H1 (cell line): ENCODE measurements around the gene GRIK2. TPM values are rescaled to one million over a fixed set of nuclear protein-coding genes. Genes with fewer than 3 reads are reported as not detected.

ENCODE experiments used
- CTCF ChIA-PET: fragments of 300-600 bp; sonication (Branson Sonifier 250); formaldehyde crosslinking; loops from one replicate; lab custom pipeline; 2021; ENCODE audit not compliant: partially characterized antibody; lab: Charles Lee
- POLR2A ChIA-PET: fragments of 300-600 bp; sonication (Branson Sonifier 250); formaldehyde crosslinking; loops from one replicate; lab custom pipeline; 2021; ENCODE audit warnings: inconsistent platforms; ENCODE audit not compliant: partially characterized antibody; lab: Charles Lee
- DNase-seq, 2 experiments: peaks; one replicate each; pipeline versions ENCODE4 v3.0.0 to v3.0.0-alpha.2; 2010 to 2022; ENCODE audit warnings: low spot score in 2 of 2, low read depth in 1 of 2, mixed read lengths in 1 of 2
- FAIRE-seq: peaks from 2 replicates; lab custom pipeline; 2011; peaks lifted over from hg19 to GRCh38; lab: Jason Lieb, UNC
- H2AFZ ChIP-seq: 2 replicates; pipeline ENCODE4 v1.8.1; 2012; ENCODE audit warnings: low read length, inconsistent platforms
- H2AK5ac ChIP-seq: 2 replicates; pipeline ENCODE4 v1.6.1; 2013; ENCODE audit warnings: low read depth, low read length
- H2BK120ac ChIP-seq: replicated peaks from 2 replicates; pipeline ENCODE3; 2013; ENCODE audit warnings: low read depth, low read length, inconsistent platforms
- H2BK12ac ChIP-seq: 2 replicates; pipeline ENCODE4 v1.6.1; 2013; ENCODE audit warnings: low read depth, low read length
- H2BK15ac ChIP-seq: 2 replicates; pipeline ENCODE4 v1.6.1; 2013; ENCODE audit warnings: low read length
- H2BK20ac ChIP-seq: 2 replicates; pipeline ENCODE4 v1.6.1; 2013; ENCODE audit warnings: low read length
- H2BK5ac ChIP-seq: 2 replicates; pipeline ENCODE4 v1.6.1; 2013; ENCODE audit warnings: low read depth, low read length
- H3K14ac ChIP-seq: 2 replicates; pipeline ENCODE4 v1.6.1; 2013; ENCODE audit warnings: inconsistent platforms; ENCODE audit not compliant: insufficient read length
- H3K18ac ChIP-seq: 2 replicates; pipeline ENCODE4 v1.6.1; 2013; ENCODE audit warnings: low read length; ENCODE audit errors: extremely low read depth
- H3K23ac ChIP-seq: 2 replicates; pipeline ENCODE4 v1.6.1; 2013; ENCODE audit warnings: inconsistent platforms; ENCODE audit not compliant: insufficient read length
- H3K23me2 ChIP-seq: 2 replicates; pipeline ENCODE4 v1.6.1; 2013; ENCODE audit warnings: low read depth, low read length
- H3K27ac ChIP-seq: 2 replicates; pipeline ENCODE4 v1.6.1; 2011; ENCODE audit warnings: low read depth, low read length, inconsistent platforms
- H3K27me3 ChIP-seq, 4 experiments: replicated peaks in 1 of 4; 1 replicate in 1 of 4; 2 replicates in 3 of 4; pipeline versions ENCODE4 v1.6.1 to v1.8.1; 2011 to 2013; ENCODE audit warnings: low read length in 3 of 4, mild to moderate bottlenecking in 3 of 4, inconsistent platforms in 2 of 4, mixed read lengths in 2 of 4, moderate library complexity in 1 of 4; ENCODE audit not compliant: control insufficient read depth in 3 of 4, insufficient read depth in 3 of 4; ENCODE audit errors: extremely low read depth in 1 of 4
- H3K36me3 ChIP-seq, 4 experiments: 2 replicates each; pipeline versions ENCODE4 v1.6.1 to v1.8.1; 2011 to 2013; ENCODE audit warnings: mild to moderate bottlenecking in 4 of 4, low read length in 3 of 4, moderate library complexity in 2 of 4, control low read depth in 1 of 4, inconsistent platforms in 1 of 4; ENCODE audit not compliant: insufficient read depth in 4 of 4, control insufficient read depth in 2 of 4
- H3K4ac ChIP-seq: replicated peaks from 2 replicates; pipeline ENCODE3; 2013; ENCODE audit warnings: low read length, low read depth, mixed read lengths, inconsistent platforms; ENCODE audit not compliant: insufficient read length
- H3K4me1 ChIP-seq, 4 experiments: replicated peaks in 1 of 4; 1 replicate in 1 of 4; 2 replicates in 3 of 4; pipeline versions ENCODE4 v1.6.1 to v1.8.1; 2011 to 2013; ENCODE audit warnings: low read length in 3 of 4, inconsistent platforms in 2 of 4, mixed read lengths in 1 of 4; ENCODE audit not compliant: insufficient read depth in 4 of 4, control insufficient read depth in 3 of 4
- H3K4me2 ChIP-seq, 2 experiments: 2 replicates each; pipeline versions ENCODE4 v1.6.1 to v1.8.1; 2011 to 2013; ENCODE audit warnings: low read depth in 2 of 2, low read length in 2 of 2, control low read depth in 1 of 2, inconsistent platforms in 1 of 2, mild to moderate bottlenecking in 1 of 2; ENCODE audit not compliant: insufficient read depth in 1 of 2
- H3K4me3 ChIP-seq, 4 experiments: fragments of 200-600, 300-600 bp in 1 of 4; sonication (generic), shearing (Covaris generic), sonication (Bioruptor Twin) in 1 of 4; 2 replicates each; pipeline versions ENCODE4 v1.5.1 to v1.8.1; 2011 to 2016; ENCODE audit warnings: low read length in 4 of 4, low read depth in 3 of 4, control low read depth in 2 of 4, inconsistent platforms in 2 of 4, mild to moderate bottlenecking in 2 of 4, mixed read lengths in 1 of 4, moderate library complexity in 1 of 4; ENCODE audit not compliant: insufficient read depth in 2 of 4; ENCODE audit errors: extremely low read depth in 1 of 4
- H3K56ac ChIP-seq: replicated peaks from 2 replicates; pipeline ENCODE3; 2013; ENCODE audit warnings: low read depth, mild to moderate bottlenecking, mixed read lengths, low read length, inconsistent platforms; ENCODE audit not compliant: insufficient read length
- H3K79me1 ChIP-seq: 2 replicates; pipeline ENCODE4 v1.6.1; 2013; ENCODE audit warnings: low read depth, low read length, control low read depth
- H3K79me2 ChIP-seq, 2 experiments: 2 replicates each; pipeline versions ENCODE4 v1.6.1 to v1.8.1; 2012 to 2013; ENCODE audit warnings: low read length in 2 of 2, mild to moderate bottlenecking in 2 of 2, inconsistent platforms in 1 of 2; ENCODE audit not compliant: insufficient read depth in 2 of 2, control insufficient read depth in 1 of 2
- H3K9ac ChIP-seq, 4 experiments: replicated peaks in 1 of 4; 1 replicate in 1 of 4; 2 replicates in 3 of 4; pipeline versions ENCODE4 v1.6.1 to v1.8.1; 2011 to 2013; ENCODE audit warnings: low read depth in 3 of 4, low read length in 3 of 4, control low read depth in 2 of 4, mild to moderate bottlenecking in 2 of 4, moderate library complexity in 2 of 4, inconsistent platforms in 1 of 4; ENCODE audit errors: extremely low read depth in 1 of 4
- H3K9me3 ChIP-seq, 2 experiments: 2 replicates each; pipeline versions ENCODE4 v1.6.1 to v1.8.1; 2012 to 2013; ENCODE audit warnings: mild to moderate bottlenecking in 2 of 2, moderate library complexity in 2 of 2, control low read depth in 1 of 2, inconsistent platforms in 1 of 2, low read depth in 1 of 2, low read length in 1 of 2, mixed read lengths in 1 of 2; ENCODE audit not compliant: insufficient read depth in 2 of 2
- H4K20me1 ChIP-seq, 2 experiments: replicated peaks in 1 of 2; 2 replicates each; pipeline versions ENCODE3 to v1.8.1; 2011 to 2013; ENCODE audit warnings: inconsistent platforms in 2 of 2, low read length in 2 of 2, mild to moderate bottlenecking in 1 of 2; ENCODE audit not compliant: insufficient read depth in 2 of 2, control insufficient read depth in 1 of 2
- H4K5ac ChIP-seq: 2 replicates; pipeline ENCODE4 v1.6.1; 2013; ENCODE audit warnings: low read length, low read depth, mixed read lengths, inconsistent platforms; ENCODE audit not compliant: insufficient read length
- H4K8ac ChIP-seq: 2 replicates; pipeline ENCODE4 v1.8.0; 2013; ENCODE audit warnings: mild to moderate bottlenecking, moderate library complexity, low read length, inconsistent platforms; ENCODE audit not compliant: insufficient read depth; ENCODE audit errors: extremely low read depth
- H4K91ac ChIP-seq: replicated peaks from 2 replicates; pipeline ENCODE3; 2013; ENCODE audit warnings: low read length, mixed read lengths, inconsistent platforms; ENCODE audit not compliant: insufficient read length
- CTCF ChIP-seq, 3 experiments: IDR thresholded peaks; 1 replicate in 2 of 3; 2 replicates in 1 of 3; pipeline versions ENCODE4 v1.5.1 to v1.6.1; 2011; ENCODE audit warnings: low read length in 3 of 3, mild to moderate bottlenecking in 3 of 3, inconsistent platforms in 2 of 3, low read depth in 1 of 3, moderate library complexity in 1 of 3; ENCODE audit not compliant: insufficient read depth in 1 of 3; ENCODE audit errors: control extremely low read depth in 1 of 3
- GABPA ChIP-seq: IDR thresholded peaks from 2 replicates; pipeline ENCODE4 v1.6.1; 2011; ENCODE audit warnings: mild to moderate bottlenecking, low read length, moderate library complexity, borderline replicate concordance; ENCODE audit not compliant: insufficient read depth
- JUN ChIP-seq: IDR thresholded peaks from 2 replicates; pipeline ENCODE4 v1.6.1; 2011; ENCODE audit warnings: low read depth, mild to moderate bottlenecking, improper control_type of control experiment, low read length
- KDM1A ChIP-seq: fragments of 200-600, 300-600 bp; sonication (generic); IDR thresholded peaks from 2 replicates; pipeline ENCODE4 v1.7.1; 2016; ENCODE audit warnings: mild to moderate bottlenecking, low read length, borderline replicate concordance
- MAFK ChIP-seq: IDR thresholded peaks from 2 replicates; pipeline ENCODE4 v1.6.1; 2012; ENCODE audit warnings: low read depth, mild to moderate bottlenecking, improper control_type of control experiment, low read length
- SIN3A ChIP-seq, 2 experiments: IDR thresholded peaks in 1 of 2; conservative IDR thresholded peaks in 1 of 2; 2 replicates each; pipeline ENCODE4 v1.6.1; 2011 to 2012; ENCODE audit warnings: low read length in 2 of 2, improper control_type of control experiment in 1 of 2, low read depth in 1 of 2, mild to moderate bottlenecking in 1 of 2
- SIX5 ChIP-seq: IDR thresholded peaks from 2 replicates; pipeline ENCODE4 v1.6.1; 2011; ENCODE audit warnings: mild to moderate bottlenecking, low read depth, low read length
- TBP ChIP-seq: IDR thresholded peaks from 2 replicates; pipeline ENCODE4 v1.6.1; 2011; ENCODE audit warnings: low read depth, low read length, improper control_type of control experiment
- USF2 ChIP-seq: IDR thresholded peaks from 2 replicates; pipeline ENCODE4 v1.6.1; 2011; ENCODE audit warnings: low read length, improper control_type of control experiment
- polyA plus RNA-seq, 7 experiments: library from polyadenylated mRNA; depleted of rRNA in 3 of 7; stranded (reverse) in 5 of 7; unstranded in 2 of 7; fragments of >200 nt in 5 of 7; fragments of 200-250 nt in 2 of 7; gene quantifications; 1 replicate in 5 of 7; 2 replicates in 1 of 7; 4 replicates in 1 of 7; pipeline versions ENCODE4 v1.2.1 to v1.2.3, GENCODE V29; 2011 to 2013; ENCODE audit warnings: missing spikeins in 2 of 7, mixed read lengths in 2 of 7
- total RNA-seq: library from RNA; stranded (reverse); fragmentation: NEBNext Ultra II Directional; extraction: Animal tissue kit (Norgen Biotek cat#: 25700); gene quantifications from 2 replicates; pipeline ENCODE4 v1.2.1, GENCODE V29; 2021

GRIK2 gene
- total and polyA plus RNA-seq, 2 of the 8 experiments (the other 6 are each of a cell fraction or from before 2014, with no cell fraction given): 1.8 to 2.2 TPM

GRCh38 chr6:101705866-101706265, 312.4 kb downstream of the GRIK2 start:
- no peak overlapping the region for H2AK5ac ChIP-seq
- H3K14ac ChIP-seq: no peak overlapping the region
- H3K23ac ChIP-seq: no peak overlapping the region
- H4K5ac ChIP-seq: no peak overlapping the region
- H3K27ac ChIP-seq: no peak overlapping the region
- no peak overlapping the region for H2BK20ac ChIP-seq
- H3K79me1 ChIP-seq: no peaks in the 10 kb centered on the region
- H3K4me3 ChIP-seq: no peak overlapping the region
- no peak overlapping the region for H4K8ac ChIP-seq
- H3K9ac ChIP-seq: no peak overlapping the region
- no peak overlapping the region for H3K18ac ChIP-seq
- peaks cover 0 to 4% (median 0%) of the 10 kb centered on the region in 4 experiments; a peak in 1 of 7 replicates for H3K4me1 ChIP-seq
- H4K20me1 ChIP-seq: no peaks in the 10 kb centered on the region
- no peak overlapping the region for H2BK12ac ChIP-seq
- TF ChIP-seq CTCF (IDR thresholded peaks at IDR 0.05; ENCODE audit: control extremely low read depth in 1 of 3, insufficient read depth in 1 of 3, low read depth in 1 of 3, low read length in 3 of 3) (no peak), SIN3A (conservative IDR thresholded peaks at IDR 0.05 in 1 of 2, IDR thresholded peaks at IDR 0.05 in 1 of 2; ENCODE audit: low read depth in 1 of 2, low read length in 2 of 2) (no peak), TBP (no peak), JUN (no peak), MAFK (no peak), USF2 (no peak), GABPA (no peak), KDM1A (no peak), SIX5 (no peak)
- no peak overlapping the region for H2BK15ac ChIP-seq
- H4K91ac ChIP-seq: no peak overlapping the region
- no peak overlapping the region for H2AFZ ChIP-seq
- no peak for FAIRE-seq
- H2BK5ac ChIP-seq: no peak overlapping the region
- H3K36me3 ChIP-seq: no peaks in the 10 kb centered on the region
- H3K27me3 ChIP-seq: peaks cover 0 to 1% (median 0%) of the 10 kb centered on the region in 4 experiments; a peak in 1 of 7 replicates
- ChIA-PET CTCF (no interaction called here), POLR2A (no interaction called here)
- H3K9me3 ChIP-seq: no peaks in the 10 kb centered on the region
- no peaks in the 10 kb centered on the region for H3K79me2 ChIP-seq
- no peak overlapping the region for H3K56ac ChIP-seq
- no peak overlapping the region for H2BK120ac ChIP-seq
- no peak overlapping the region for H3K4ac ChIP-seq
- no peaks in the 10 kb centered on the region for H3K23me2 ChIP-seq
- DNase-seq: no peak
- H3K4me2 ChIP-seq: no peak overlapping the region
